Coronary artery (tissue), 2 donors: ENCODE results near the gene MAGT1.
"Not testable (repeated sequence)": the region's sequence is repeated elsewhere in the genome, so short reads cannot be mapped to it uniquely, and the experiment has no call there.

Source experiments
- DNase-seq: peaks from one replicate; pipeline ENCODE4 v3.0.0-alpha.2; 2017; ENCODE audit warnings: low spot score
- H3K27ac ChIP-seq, 2 donors: fragments of 200-600 bp; sonication (generic); one replicate each; pipeline ENCODE4 v1.5.1; 2016 to 2019
- H3K4me3 ChIP-seq: fragments of 200-600 bp; sonication (generic); 2 replicates; pipeline ENCODE4 v1.5.1; 2016; ENCODE audit warnings: mild to moderate bottlenecking, moderate library complexity
- TF ChIP-seq, protein P1 (sequence below): fragments of 200-600 bp; sonication (generic); IDR thresholded peaks from one replicate; pipeline ENCODE4 v1.5.1; 2019; ENCODE audit warnings: antibody characterized with exemption

MAGT1 gene

DNA sequence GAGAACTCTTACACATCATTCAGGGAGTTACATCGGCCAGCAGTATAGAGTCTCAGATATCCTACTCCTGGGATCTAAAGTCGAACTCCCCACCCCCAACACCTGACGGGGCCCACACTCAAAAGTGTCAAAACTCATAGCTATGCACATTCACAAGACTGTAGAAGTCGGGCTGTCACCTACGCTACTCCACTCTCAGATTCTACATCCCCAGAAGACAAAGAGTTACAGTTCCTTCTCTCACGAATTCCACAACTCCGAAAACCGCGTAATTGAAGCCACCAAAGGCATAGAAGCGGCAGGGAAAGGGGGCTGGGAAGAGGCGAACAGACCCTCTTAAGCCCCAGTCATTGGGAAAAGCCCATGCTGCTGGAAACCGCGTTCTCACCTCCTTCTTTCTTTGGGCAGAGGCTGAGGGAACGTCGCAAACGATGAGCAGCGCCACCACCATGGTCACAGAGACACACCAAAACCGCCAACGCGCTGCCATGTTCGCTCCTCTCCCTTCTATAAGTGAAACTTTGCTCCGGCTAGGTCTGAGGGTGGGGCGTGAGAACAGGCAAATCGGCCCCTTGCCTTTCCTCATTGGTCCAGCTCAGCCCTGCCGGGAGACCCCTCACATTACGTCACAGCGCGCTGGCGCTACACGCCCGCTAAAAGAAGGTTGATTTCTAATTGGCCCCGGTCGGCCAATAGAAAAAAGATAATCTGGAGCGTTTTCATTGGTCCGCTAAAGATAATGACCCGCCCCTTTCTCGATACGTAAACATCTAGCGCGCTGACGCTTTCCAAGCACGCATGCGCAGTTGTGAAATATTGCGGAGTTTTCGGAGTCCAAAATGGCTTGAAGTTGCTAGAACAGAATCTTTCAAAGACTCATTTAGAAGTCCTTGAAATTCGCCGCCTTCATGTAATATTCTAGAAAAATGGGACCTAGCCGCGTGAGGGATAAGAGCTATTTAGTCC, at the start of gene MAGT1:
TSS of gene MAGT1 (minus strand) at position 515 of the 966 bp plus-strand sequence. CDS start at position 490, 25 bp downstream.
- Histone ChIP-seq H3K27ac (peak within 1 kb of the TSS; percentile 84 to 92), H3K4me3 (peak within 1 kb of the TSS; percentile 78)
- TF ChIP-seq, protein P1, sequence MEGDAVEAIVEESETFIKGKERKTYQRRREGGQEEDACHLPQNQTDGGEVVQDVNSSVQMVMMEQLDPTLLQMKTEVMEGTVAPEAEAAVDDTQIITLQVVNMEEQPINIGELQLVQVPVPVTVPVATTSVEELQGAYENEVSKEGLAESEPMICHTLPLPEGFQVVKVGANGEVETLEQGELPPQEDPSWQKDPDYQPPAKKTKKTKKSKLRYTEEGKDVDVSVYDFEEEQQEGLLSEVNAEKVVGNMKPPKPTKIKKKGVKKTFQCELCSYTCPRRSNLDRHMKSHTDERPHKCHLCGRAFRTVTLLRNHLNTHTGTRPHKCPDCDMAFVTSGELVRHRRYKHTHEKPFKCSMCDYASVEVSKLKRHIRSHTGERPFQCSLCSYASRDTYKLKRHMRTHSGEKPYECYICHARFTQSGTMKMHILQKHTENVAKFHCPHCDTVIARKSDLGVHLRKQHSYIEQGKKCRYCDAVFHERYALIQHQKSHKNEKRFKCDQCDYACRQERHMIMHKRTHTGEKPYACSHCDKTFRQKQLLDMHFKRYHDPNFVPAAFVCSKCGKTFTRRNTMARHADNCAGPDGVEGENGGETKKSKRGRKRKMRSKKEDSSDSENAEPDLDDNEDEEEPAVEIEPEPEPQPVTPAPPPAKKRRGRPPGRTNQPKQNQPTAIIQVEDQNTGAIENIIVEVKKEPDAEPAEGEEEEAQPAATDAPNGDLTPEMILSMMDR: no peak
- DNase-seq: peak; percentile 94

DNA sequence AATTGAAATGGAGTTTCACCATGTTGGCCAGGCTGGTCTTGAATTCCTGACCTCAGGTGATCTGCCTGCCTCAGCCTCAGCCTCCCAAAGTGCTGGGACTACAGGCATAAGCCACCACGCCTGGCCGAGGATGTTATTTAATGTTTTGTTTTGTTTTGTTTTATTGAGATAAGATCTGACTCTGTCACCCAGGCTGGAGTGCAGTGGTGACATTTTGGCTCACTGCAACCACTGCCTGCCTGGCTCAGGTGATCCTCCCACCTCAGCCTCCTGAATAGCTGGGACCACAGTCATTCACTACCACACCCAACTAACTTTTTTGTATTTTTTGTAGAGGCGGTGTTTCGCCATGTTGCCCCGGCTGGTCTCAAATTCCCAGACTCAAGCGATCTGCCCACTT, 49.8 kb upstream of the MAGT1 start:
- H3K4me3 ChIP-seq, H3K27ac ChIP-seq, DNase-seq: not testable (repeated sequence)

DNA sequence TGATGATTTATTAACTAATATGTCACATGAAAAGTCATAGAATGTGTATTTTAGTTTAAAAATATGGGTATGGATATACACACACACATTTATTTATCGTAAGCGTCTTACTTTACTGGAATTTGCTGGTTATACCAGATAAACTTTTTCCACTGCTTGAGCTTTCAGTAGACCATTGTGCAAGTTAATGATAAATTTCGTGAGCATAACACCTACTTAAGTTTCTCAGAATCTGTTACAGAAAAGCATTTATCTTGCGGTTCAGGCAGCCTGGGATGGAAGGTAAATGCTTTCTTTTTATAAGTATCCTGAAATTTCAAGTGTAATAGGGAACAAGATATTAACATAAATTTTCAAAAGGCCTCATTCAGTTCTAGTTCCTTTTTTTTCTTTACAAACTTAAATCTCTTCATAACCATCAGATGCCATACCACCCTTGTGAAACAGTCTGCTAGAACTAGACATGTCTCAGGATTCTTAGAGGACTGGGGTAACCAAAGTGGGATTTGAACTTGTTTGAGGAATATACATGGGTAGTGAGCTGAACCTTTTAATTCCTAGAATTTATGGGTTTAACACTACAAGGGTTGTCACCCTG, 42.9 kb upstream of the MAGT1 start:
- H3K4me3 ChIP-seq: no peak overlapping the region
- no peak for DNase-seq
- TF ChIP-seq, protein P1: no peak
- H3K27ac ChIP-seq: no peak overlapping the region

DNA sequence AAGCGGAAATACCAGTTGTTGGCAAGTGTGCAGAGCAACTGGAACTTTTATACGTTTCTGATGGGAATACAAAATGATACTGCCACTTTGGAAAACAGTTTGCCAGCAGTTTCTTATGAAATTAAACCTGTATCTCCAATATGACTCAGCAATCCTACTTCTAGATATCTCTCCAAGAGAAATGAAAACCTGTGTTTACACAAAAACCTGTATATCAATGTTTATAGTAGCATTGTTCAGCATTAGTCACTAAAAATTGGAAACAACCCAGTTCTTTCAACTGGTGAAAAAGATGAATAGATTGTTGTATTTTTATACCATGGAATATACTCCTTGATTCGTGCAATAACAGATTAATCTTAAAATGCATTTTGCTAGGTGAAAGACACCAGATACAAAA, 42.1 kb upstream of the MAGT1 start:
- Histone ChIP-seq H3K27ac (no peak overlapping the region), H3K4me3 (no peak overlapping the region)
- TF ChIP-seq, protein P1: no peak
- DNase-seq: no peak

DNA sequence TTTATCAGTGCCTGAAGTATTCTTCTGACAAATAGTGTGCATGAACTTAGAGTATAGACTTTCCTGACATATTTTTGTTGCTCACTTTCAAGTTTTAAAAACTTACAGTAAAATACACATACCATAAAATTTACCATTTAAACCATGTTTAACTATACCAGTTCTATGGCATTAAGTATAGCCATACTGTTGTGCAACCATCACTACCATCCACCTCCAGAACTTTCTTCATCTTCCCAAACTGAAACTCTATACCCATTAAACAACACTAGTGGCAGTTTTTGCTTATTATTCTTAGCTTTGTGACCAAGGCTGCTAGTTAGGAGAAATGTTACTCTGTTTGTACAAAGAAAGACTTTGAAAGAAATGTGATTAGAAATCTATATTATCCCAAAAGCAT, 41.1 kb upstream of the MAGT1 start:
- no peak overlapping the region for H3K4me3 ChIP-seq
- TF ChIP-seq, protein P1: no peak
- H3K27ac ChIP-seq: no peak overlapping the region
- no peak for DNase-seq

DNA sequence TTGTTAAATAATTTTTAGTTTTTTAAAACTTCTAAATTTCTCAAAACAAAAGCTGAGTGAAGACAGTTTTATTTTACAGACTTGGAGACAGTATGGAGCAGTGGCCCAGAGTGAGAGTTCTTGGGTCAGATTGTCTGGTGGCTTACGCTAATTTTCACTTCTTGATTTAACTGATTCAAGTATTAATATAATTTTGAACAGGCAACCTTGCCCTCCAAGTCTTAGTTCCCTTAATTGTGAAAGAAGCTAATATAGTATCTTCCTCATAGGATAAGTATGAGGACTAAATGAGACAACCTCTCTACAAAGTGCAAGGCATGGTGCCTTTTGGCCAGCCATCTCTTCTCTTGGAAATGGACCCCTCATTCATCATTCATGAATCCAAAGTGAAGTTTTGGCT, 40.7 kb upstream of the MAGT1 start:
- no peak for DNase-seq
- Histone ChIP-seq H3K4me3 (no peak overlapping the region), H3K27ac (no peak overlapping the region)
- TF ChIP-seq, protein P1: no peak

DNA sequence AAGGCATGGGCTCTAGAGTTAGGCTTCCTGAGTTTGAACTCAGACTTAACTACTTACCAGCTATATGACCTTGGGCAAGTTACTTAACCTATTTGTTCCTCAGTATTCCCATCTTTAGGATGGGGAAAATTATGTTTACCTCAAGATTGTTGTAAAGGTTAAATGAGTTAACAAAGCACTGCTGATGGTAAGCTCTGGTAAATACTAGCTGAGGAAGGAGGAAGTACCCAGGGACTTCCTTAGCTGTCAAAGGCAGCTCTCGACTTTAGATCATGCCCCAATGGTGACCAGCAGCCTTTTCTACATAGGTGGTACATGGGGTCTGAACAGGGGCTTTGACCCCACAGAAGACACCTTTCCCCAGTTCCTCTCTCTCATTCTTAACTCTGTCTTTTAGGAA, 35.3 kb upstream of the MAGT1 start:
- Histone ChIP-seq H3K4me3 (no peak overlapping the region), H3K27ac (no peak overlapping the region)
- TF ChIP-seq, protein P1: no peak
- DNase-seq: no peak
